ENCODE results near the gene KMT5C.

KMT5C gene

GRCh38 chr19:55387736-55388497, 48.2 kb downstream of the KMT5C start:
- DNase-seq = no peak

DNA sequence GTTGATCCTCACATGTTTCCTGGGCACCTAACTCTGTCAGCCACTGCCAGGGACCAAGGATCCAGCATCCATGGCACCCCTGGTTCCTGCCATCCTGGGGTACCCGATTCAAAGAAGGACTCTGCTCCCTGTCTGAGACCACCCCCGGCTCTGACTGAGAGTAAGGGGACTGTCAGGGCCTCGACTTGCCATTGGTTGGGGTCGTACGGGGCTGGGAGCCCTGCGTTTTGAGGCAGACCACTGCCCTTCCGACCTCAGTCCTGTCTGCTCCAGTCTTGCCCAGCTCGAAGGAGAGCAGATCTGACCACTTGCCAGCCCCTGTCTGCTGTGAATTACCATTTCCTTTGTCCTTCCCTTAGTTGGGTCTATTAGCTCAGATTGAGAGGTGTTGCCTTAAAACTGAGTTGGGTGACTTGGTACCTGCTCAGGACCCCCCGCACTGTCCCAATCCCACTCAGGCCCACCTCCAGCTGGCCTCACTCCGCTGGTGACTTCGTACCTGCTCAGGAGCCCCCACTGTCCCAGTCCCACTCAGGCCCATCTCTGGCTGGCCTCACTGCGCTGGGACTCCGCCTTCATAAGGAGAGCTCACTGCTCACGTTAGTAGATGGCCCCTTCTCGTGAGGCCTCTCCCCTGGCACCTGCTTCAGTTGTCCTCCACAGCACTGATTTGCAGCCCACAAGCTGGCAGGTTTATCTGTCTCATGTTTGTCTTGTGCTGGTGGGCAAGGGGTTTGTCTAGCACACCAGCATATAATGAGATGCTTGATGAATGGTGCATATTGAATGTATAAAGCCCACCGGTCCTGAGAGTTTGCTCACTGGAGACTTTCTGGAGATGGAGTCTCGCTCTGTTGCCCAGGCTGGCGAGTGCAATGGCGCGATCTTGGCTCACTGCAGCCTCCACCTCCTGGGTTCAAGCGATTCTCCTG, 50.0 kb downstream of the KMT5C start:
- DNase-seq = no peak

- no peak for DNase-seq
Observed at GRCh38 chr19:55390461-55390880, 50.8 kb downstream of the KMT5C start.

DNA sequence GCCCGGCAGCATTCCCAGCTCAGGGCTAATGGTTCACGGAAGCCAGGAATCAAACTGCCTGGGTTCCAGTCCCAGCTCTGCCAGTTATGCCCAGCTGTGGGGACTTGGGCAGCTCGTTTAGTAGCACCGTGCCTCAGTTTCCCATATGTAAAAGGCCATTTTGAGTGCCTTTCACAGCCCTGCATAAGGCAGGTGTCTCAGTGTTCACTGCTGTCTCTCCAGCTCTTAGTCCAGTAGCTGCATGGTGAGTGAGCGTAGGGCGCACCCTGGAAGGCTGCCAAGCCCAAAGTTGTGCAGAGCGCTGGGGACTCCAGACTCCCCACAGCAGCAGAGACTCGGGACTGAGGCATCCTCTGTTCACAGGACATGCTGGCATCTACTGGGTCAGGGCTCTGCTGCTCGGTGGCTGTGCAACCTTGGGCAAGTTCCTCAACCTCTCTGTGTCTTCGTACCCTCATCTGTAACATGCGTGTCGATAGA, 51.6 kb downstream of the KMT5C start:
- DNase-seq = no peak

- no peak for DNase-seq
Observed at GRCh38 chr19:55391702-55392615, 52.3 kb downstream of the KMT5C start.

- no peak for DNase-seq
Observed at GRCh38 chr19:55392820-55393761, 53.4 kb downstream of the KMT5C start.
